HEK293 (cell line): ENCODE results near the gene SP2.

Source experiments
- TCF7L2 ChIP-seq: IDR thresholded peaks from 2 replicates; pipeline ENCODE4 v1.6.1; 2011; ENCODE audit warnings: low read depth, mild to moderate bottlenecking, inconsistent platforms, low read length, moderate library complexity, borderline replicate concordance
- TF ChIP-seq, protein P1 (sequence below): IDR thresholded peaks from 2 replicates; pipeline ENCODE4 v1.6.1; 2011; ENCODE audit warnings: mild to moderate bottlenecking, low read depth, low read length, borderline replicate concordance

DNA sequence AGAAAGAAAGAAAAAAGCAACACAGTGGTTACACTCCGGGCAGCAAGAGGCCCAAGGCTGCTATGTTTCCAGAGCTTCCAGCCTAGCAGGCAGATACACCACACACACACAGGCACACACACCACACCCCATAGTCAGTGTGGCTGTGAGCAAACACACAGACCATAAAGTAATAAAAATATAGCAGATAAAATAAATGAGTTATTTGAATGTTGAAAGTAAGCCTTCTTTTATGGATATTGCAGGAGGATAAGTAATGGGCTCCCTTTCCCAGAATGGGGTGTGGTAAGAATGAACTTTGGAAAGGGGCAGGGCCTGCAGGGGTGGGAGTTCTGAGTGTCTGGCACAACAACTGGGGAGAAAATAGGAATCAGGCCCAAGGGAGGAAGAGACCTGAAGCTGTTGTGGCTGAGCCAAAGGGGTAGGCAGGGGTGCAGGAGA lies 70.1 kb downstream of the SP2 start:
- TF ChIP-seq, protein P1, sequence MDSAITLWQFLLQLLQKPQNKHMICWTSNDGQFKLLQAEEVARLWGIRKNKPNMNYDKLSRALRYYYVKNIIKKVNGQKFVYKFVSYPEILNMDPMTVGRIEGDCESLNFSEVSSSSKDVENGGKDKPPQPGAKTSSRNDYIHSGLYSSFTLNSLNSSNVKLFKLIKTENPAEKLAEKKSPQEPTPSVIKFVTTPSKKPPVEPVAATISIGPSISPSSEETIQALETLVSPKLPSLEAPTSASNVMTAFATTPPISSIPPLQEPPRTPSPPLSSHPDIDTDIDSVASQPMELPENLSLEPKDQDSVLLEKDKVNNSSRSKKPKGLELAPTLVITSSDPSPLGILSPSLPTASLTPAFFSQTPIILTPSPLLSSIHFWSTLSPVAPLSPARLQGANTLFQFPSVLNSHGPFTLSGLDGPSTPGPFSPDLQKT, result no peak
- TF ChIP-seq TCF7L2, result no peak
